ENCODE measurements around the gene TMTC2. TPM values are rescaled to one million over a fixed set of nuclear protein-coding genes. Genes with fewer than 3 reads are reported as not detected.

Gene TMTC2
- total RNA-seq, 1 donor from 2014 or later: 31.4 TPM

DNA sequence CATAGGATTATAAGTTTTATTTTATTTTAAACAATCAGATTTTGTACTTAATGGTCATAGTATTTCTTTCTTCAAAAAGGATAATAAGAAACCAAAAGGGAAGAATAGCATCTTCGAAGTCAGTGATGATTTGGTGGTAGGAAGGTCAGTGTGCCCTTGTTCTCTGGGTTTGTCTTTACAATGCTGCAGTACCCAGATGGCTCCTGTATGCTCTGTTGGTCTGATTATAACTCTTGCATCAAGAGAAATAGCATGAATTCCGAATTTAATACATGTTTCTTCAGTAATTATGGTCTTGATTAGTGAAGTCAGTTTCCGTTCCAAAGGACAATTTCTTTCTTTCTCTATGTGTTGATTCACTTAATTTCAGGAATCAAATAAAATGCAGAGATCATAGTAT lies 180.2 kb downstream of the TMTC2 start:
- TF ChIP-seq, protein P1, sequence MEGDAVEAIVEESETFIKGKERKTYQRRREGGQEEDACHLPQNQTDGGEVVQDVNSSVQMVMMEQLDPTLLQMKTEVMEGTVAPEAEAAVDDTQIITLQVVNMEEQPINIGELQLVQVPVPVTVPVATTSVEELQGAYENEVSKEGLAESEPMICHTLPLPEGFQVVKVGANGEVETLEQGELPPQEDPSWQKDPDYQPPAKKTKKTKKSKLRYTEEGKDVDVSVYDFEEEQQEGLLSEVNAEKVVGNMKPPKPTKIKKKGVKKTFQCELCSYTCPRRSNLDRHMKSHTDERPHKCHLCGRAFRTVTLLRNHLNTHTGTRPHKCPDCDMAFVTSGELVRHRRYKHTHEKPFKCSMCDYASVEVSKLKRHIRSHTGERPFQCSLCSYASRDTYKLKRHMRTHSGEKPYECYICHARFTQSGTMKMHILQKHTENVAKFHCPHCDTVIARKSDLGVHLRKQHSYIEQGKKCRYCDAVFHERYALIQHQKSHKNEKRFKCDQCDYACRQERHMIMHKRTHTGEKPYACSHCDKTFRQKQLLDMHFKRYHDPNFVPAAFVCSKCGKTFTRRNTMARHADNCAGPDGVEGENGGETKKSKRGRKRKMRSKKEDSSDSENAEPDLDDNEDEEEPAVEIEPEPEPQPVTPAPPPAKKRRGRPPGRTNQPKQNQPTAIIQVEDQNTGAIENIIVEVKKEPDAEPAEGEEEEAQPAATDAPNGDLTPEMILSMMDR (IDR thresholded peaks at IDR 0.05): no peak
- ATAC-seq: no peak
- Histone ChIP-seq H3K4me3 (no peak overlapping the region), H3K9me3 (no peaks in the 10 kb centered on the region), H3K27me3 (ENCODE audit: low read depth) (no peaks in the 10 kb centered on the region), H3K36me3 (no peaks in the 10 kb centered on the region), H3K27ac (no peak overlapping the region), H3K4me1 (peaks cover 4% of the 10 kb centered on the region)
- DNase-seq: no peak
- intact Hi-C loops (cut with DNase I): no loop called here

DNA sequence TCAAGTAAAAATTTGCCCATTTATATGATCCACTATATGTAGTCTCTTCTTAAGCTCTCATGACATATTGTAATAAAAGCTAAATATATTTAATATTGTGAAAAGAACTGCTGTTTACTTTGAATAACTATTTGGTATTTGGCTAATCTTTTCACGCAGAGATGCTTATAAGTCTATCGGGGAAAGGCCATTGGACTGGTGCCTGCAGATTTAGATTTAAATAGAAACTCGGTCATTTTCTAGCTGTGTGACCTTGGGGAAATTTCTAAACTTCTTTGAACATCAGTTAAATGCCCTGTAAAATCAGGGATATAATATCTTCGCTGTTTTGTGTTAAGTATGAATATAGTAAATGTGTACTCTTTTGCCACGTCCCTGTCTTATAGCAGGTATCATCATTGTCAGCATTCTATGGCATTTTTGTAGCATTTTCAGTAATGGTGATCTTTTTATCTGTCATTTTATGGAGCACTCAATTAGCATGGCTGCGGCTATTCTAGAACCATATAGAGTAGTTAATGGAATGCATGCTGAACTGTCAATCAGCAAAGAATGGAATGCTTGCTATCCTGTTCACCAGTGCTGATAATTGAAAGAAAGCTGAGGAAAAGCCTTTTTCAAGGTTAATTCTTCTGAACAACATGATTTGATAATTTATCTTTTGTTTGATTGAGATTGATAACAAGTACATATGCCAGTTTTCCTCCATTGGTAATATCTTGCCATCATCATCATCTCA lies 181.2 kb downstream of the TMTC2 start:
- no peaks in the 10 kb centered on the region for H3K9me3 ChIP-seq
- intact Hi-C loops (cut with DNase I): no loop called here
- TF ChIP-seq, protein P1 (IDR thresholded peaks at IDR 0.05): no peak
- H3K36me3 ChIP-seq: no peaks in the 10 kb centered on the region
- H3K27me3 ChIP-seq (ENCODE audit: low read depth): no peaks in the 10 kb centered on the region
- no peak overlapping the region for H3K4me3 ChIP-seq
- H3K27ac ChIP-seq: no peak overlapping the region
- H3K4me1 ChIP-seq: peaks cover 4% of the 10 kb centered on the region
- ATAC-seq: no peak
- no peak for DNase-seq

DNA sequence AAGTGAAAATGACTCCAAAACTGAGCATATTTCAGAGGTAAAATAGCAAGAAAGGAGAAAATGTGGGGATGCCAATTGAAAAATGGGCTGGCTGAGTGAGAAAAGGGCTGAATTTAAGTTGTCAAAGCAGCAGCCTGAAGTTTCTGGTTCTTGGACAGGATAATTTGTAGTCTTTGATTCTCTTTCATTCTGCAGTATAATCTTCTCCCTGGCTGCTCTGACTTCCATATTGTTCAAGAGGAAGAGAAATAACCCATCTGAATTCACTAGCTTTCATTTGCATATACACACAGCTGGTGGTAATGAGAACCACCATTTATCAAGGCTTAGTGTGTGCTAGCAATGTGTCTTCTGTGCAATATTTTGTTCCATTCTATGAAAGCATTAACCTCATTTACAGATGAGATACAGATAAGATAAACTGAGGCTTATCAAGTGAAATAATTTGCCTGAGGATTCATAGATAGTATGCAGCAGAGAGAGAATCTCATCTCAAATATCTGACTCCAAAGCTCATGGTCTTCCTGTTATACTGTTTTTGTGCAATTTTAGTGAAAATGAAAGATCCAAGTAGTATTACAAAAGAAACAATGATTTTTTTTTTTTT lies 184.2 kb downstream of the TMTC2 start:
- no peak for ATAC-seq
- Histone ChIP-seq H3K36me3 (no peaks in the 10 kb centered on the region), H3K4me3 (no peak overlapping the region), H3K27me3 (ENCODE audit: low read depth) (no peaks in the 10 kb centered on the region), H3K9me3 (no peaks in the 10 kb centered on the region), H3K27ac (no peak overlapping the region), H3K4me1 (peaks cover 4% of the 10 kb centered on the region)
- DNase-seq: no peak
- intact Hi-C loops (cut with DNase I): no loop called here
- TF ChIP-seq, protein P1 (IDR thresholded peaks at IDR 0.05): no peak

DNA sequence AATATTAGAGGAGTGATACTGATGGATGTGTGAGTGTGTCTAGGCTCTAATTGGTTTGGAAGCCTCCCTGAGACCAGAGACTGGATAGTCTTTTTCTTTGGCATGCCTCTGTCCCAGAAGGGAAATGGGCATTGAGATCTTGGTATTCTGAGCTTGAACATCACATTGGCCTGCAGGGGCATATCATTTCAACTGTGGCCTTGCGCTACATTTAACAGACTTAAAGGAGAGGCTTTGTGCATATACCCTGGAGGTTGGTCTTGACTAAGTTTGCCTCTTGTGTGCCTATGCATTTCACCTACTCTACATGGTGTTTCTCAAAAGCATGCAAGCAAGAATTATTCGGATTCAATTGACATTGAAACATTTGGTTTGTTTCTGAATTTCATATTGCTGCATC lies 185.4 kb downstream of the TMTC2 start:
- no peak overlapping the region for H3K4me3 ChIP-seq
- no peaks in the 10 kb centered on the region for H3K9me3 ChIP-seq
- ATAC-seq (no peak), DNase-seq (no peak)
- peaks cover 4% of the 10 kb centered on the region for H3K4me1 ChIP-seq
- no peaks in the 10 kb centered on the region for H3K27me3 ChIP-seq (ENCODE audit: low read depth)
- intact Hi-C loops (cut with DNase I): no loop called here
- no peaks in the 10 kb centered on the region for H3K36me3 ChIP-seq
- H3K27ac ChIP-seq: no peak overlapping the region
- TF ChIP-seq, protein P1 (IDR thresholded peaks at IDR 0.05): no peak

DNA sequence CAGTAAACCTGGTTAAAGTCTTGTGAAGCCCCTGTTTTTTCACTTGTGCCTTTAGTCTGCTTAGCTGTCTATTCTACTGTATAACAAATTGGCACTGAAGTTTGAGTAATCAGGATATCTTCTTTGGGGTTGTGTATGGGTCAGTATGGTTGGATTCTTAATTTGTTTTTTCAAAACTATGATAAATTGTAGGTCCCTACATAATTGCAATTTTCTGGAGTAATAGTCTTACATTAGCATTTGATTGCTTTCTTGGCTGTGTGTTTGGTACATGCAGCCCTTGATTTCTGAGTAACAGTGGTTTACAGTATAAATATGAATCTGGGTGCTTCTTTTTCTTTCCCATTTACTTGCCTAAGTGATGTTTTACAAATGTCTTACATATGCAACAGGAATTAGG lies 186.6 kb downstream of the TMTC2 start:
- H3K27me3 ChIP-seq (ENCODE audit: low read depth): no peaks in the 10 kb centered on the region
- intact Hi-C loops (cut with DNase I): no loop called here
- no peaks in the 10 kb centered on the region for H3K36me3 ChIP-seq
- DNase-seq: no peak
- H3K27ac ChIP-seq: no peak overlapping the region
- TF ChIP-seq, protein P1 (IDR thresholded peaks at IDR 0.05): no peak
- no peak overlapping the region for H3K4me3 ChIP-seq
- H3K9me3 ChIP-seq: no peaks in the 10 kb centered on the region
- ATAC-seq: no peak
- H3K4me1 ChIP-seq: peaks cover 4% of the 10 kb centered on the region

Data from lower lobe of right lung (tissue), 2 donors.